ENCODE measurements around the gene BHLHE40.
A peak's percentile ranks its signal among the peaks of the same experiment; 100 is the strongest.

Gene BHLHE40

GRCh38 chr3:4985330-4986174, 6.3 kb downstream of the BHLHE40 start:
- no peak for DNase-seq

GRCh38 chr3:4986175-4986781, 7.0 kb downstream of the BHLHE40 start:
- no peak for DNase-seq

- peak; percentile 77 for DNase-seq
These were observed 7.7 kb downstream of the BHLHE40 start for GRCh38 chr3:4986782-4987537.

GRCh38 chr3:4987538-4988296, 8.5 kb downstream of the BHLHE40 start:
- DNase-seq = no peak

- DNase-seq = no peak
These were observed 10.0 kb downstream of the BHLHE40 start for GRCh38 chr3:4988983-4989834.

GRCh38 chr3:4990069-4990468, 10.8 kb downstream of the BHLHE40 start:
- no peak for DNase-seq

GRCh38 chr3:4992118-4992517, 12.9 kb downstream of the BHLHE40 start:
- no peak for DNase-seq

- DNase-seq = no peak
These were observed 14.3 kb downstream of the BHLHE40 start for GRCh38 chr3:4993276-4994143.

GRCh38 chr3:4994144-4994730, 15.0 kb downstream of the BHLHE40 start:
- no peak for DNase-seq

- DNase-seq = no peak
These were observed 15.7 kb downstream of the BHLHE40 start for GRCh38 chr3:4994823-4995499.

GRCh38 chr3:4995500-4996053, 16.3 kb downstream of the BHLHE40 start:
- no peak for DNase-seq

GRCh38 chr3:4996223-4996765, 17.1 kb downstream of the BHLHE40 start:
- no peak for DNase-seq

- DNase-seq = no peak
These were observed 17.6 kb downstream of the BHLHE40 start for GRCh38 chr3:4996771-4997291.

- no peak for DNase-seq
These were observed 18.7 kb downstream of the BHLHE40 start for GRCh38 chr3:4997946-4998345.

- no peak for DNase-seq
These were observed 20.4 kb downstream of the BHLHE40 start for GRCh38 chr3:4999531-5000184.

- no peak for DNase-seq
These were observed 21.9 kb downstream of the BHLHE40 start for GRCh38 chr3:5001135-5001534.

- no peak for DNase-seq
These were observed 22.6 kb downstream of the BHLHE40 start for GRCh38 chr3:5001805-5002173.

- DNase-seq = peak; percentile 83
These were observed 23.1 kb downstream of the BHLHE40 start for GRCh38 chr3:5002174-5002870.
